B cell (primary cell): ENCODE data around the gene CEP19. TPM values are rescaled to one million over a fixed set of nuclear protein-coding genes. Genes with fewer than 3 reads are reported as not detected.

Experiments
- ATAC-seq: fragments of 200-7000 bp; cut with Tn5 transposase; one replicate; pipeline ENCODE4 v1.10.0; 2021; ENCODE audit warnings: low read depth, mild to moderate bottlenecking, moderate number of reproducible peaks, moderate library complexity
- CTCF ChIA-PET: fragments of 350-600 bp; sonication (Branson Sonifier 250); formaldehyde crosslinking; loops from one replicate; lab custom pipeline; 2021; ENCODE audit warnings: antibody characterized with exemption, inconsistent platforms; lab: Charles Lee
- POLR2A ChIA-PET: fragments of 350-600 bp; sonication (Branson Sonifier 250); formaldehyde crosslinking; loops from one replicate; lab custom pipeline; 2021; ENCODE audit warnings: antibody characterized with exemption; lab: Charles Lee
- DNase-seq: peaks from one replicate; pipeline ENCODE4 v3.0.0; 2013
- H2AFZ ChIP-seq: 2 replicates; pipeline ENCODE4 v1.6.1; 2012; ENCODE audit warnings: mild to moderate bottlenecking, low read depth, low read length; ENCODE audit not compliant: insufficient read depth, poor library complexity, severe bottlenecking
- H3K27ac ChIP-seq, 2 donors: 1 replicate in 1 of 2; 2 replicates in 1 of 2; pipeline ENCODE4 v1.5.1; 2012 to 2013; ENCODE audit warnings: low read length in 2 of 2, mild to moderate bottlenecking in 2 of 2, moderate library complexity in 1 of 2
- H3K27me3 ChIP-seq, 4 experiments: fragments of 200-600 bp in 1 of 4; sonication (generic) in 1 of 4; replicated peaks in 1 of 4; 1 replicate in 2 of 4; 2 replicates in 2 of 4; pipeline versions ENCODE4 v1.6.1 to v1.7.0; 2013 to 2016; ENCODE audit warnings: low read length in 3 of 4, mild to moderate bottlenecking in 2 of 4, mixed read lengths in 1 of 4, moderate library complexity in 1 of 4; ENCODE audit not compliant: insufficient read depth in 4 of 4, control insufficient read depth in 3 of 4; ENCODE audit errors: control extremely low read depth in 1 of 4
- H3K36me3 ChIP-seq, 2 experiments: replicated peaks in 1 of 2; 1 replicate in 1 of 2; 2 replicates in 1 of 2; pipeline versions ENCODE4 v1.6.1 to v1.7.1; 2013; ENCODE audit warnings: low read length in 1 of 2; ENCODE audit not compliant: insufficient read depth in 2 of 2, control insufficient read depth in 1 of 2; ENCODE audit errors: control extremely low read depth in 1 of 2, extremely low read depth in 1 of 2
- H3K4me1 ChIP-seq, 2 donors: fragments of 200-600 bp in 1 of 2; sonication (generic) in 1 of 2; 1 replicate in 1 of 2; 2 replicates in 1 of 2; pipeline versions ENCODE4 v1.5.1 to v1.6.1; 2013 to 2017; ENCODE audit warnings: low read length in 2 of 2; ENCODE audit not compliant: control insufficient read depth in 2 of 2, insufficient read depth in 2 of 2
- H3K4me2 ChIP-seq: replicated peaks from 2 replicates; pipeline ENCODE3; 2012; ENCODE audit warnings: mild to moderate bottlenecking, low read depth, low read length; ENCODE audit not compliant: poor library complexity, severe bottlenecking
- H3K4me3 ChIP-seq, 5 experiments: fragments of 200-600 bp in 1 of 5; sonication (generic) in 1 of 5; 1 replicate in 3 of 5; 2 replicates in 2 of 5; pipeline versions ENCODE4 v1.5.1 to v1.7.0; 2011 to 2016; ENCODE audit warnings: low read length in 4 of 5, mild to moderate bottlenecking in 4 of 5, low read depth in 2 of 5, control low read depth in 1 of 5, moderate library complexity in 1 of 5; ENCODE audit not compliant: insufficient read depth in 1 of 5; ENCODE audit errors: control extremely low read depth in 1 of 5, extremely low read depth in 1 of 5
- H3K79me2 ChIP-seq: fragments of 200-600 bp; sonication (generic); one replicate; pipeline ENCODE4 v1.6.0; 2016; ENCODE audit warnings: low read length; ENCODE audit not compliant: control insufficient read depth, insufficient read depth
- H3K9ac ChIP-seq: fragments of 200-600 bp; sonication (generic); 2 replicates; pipeline ENCODE4 v1.6.1; 2017; ENCODE audit warnings: mild to moderate bottlenecking, low read length, moderate library complexity
- H3K9me3 ChIP-seq, 3 donors: one replicate each; pipeline versions ENCODE4 v1.6.1 to v1.7.1; 2013; ENCODE audit warnings: low read length in 2 of 3; ENCODE audit not compliant: control insufficient read depth in 2 of 3, insufficient read depth in 1 of 3; ENCODE audit errors: control extremely low read depth in 1 of 3
- H4K20me1 ChIP-seq: 2 replicates; pipeline ENCODE4 v1.6.0; 2012; ENCODE audit warnings: mild to moderate bottlenecking, low read length; ENCODE audit not compliant: insufficient read depth, control insufficient read depth, poor library complexity, severe bottlenecking
- H3K27ac Mint-ChIP-seq: one replicate; pipeline ENCODE4 v1.8.0; 2021; ENCODE audit warnings: mixed read lengths
- H3K27me3 Mint-ChIP-seq: one replicate; pipeline ENCODE4 v1.8.0; 2021; ENCODE audit warnings: mixed read lengths
- H3K4me1 Mint-ChIP-seq: one replicate; pipeline ENCODE4 v1.8.0; 2021; ENCODE audit warnings: mixed read lengths
- H3K4me3 Mint-ChIP-seq: one replicate; pipeline ENCODE4 v1.8.0; 2021; ENCODE audit warnings: mixed read lengths
- H3K9me3 Mint-ChIP-seq: one replicate; pipeline ENCODE4 v1.8.0; 2022; ENCODE audit warnings: mixed read lengths; ENCODE audit not compliant: insufficient read depth
- CTCF ChIP-seq: fragments of 200-600 bp; IDR thresholded peaks from one replicate; pipeline ENCODE4 v1.8.0; 2022; ENCODE audit warnings: antibody characterized with exemption, mild to moderate bottlenecking
- EZH2 ChIP-seq: IDR thresholded peaks from 2 replicates; pipeline ENCODE4 v1.6.1; 2012; ENCODE audit warnings: borderline replicate concordance, low read depth, mild to moderate bottlenecking, moderate library complexity, low read length; ENCODE audit not compliant: insufficient read depth, poor library complexity, severe bottlenecking
- WGBS: methylation state at CpG from one replicate; pipeline ENCODE4 v1.1.5; 2013; ENCODE audit warnings: missing lambda C conversion rate; ENCODE audit not compliant: insufficient coverage; 5-methylcytosine and 5-hydroxymethylcytosine counted together
- intact Hi-C: fragments of 100-400 bp; cut with micrococcal nuclease; formaldehyde crosslinking; loops from one replicate; pipeline ENCODE4 v1.10.0; 2022
- polyA plus RNA-seq: library from polyadenylated mRNA; depleted of rRNA; stranded (reverse); fragments of >200 nt; gene quantifications from 2 replicates; pipeline ENCODE4 v1.2.3, GENCODE V29; 2012
- total RNA-seq, 2 donors: library from RNA; stranded (reverse); fragments of 120-200 nt in 1 of 2; gene quantifications; 1 replicate in 1 of 2; 2 replicates in 1 of 2; pipeline versions ENCODE4 v1.2.3 to v1.2.4, GENCODE V29; 2013 to 2022

CEP19 gene
- total and polyA plus RNA-seq, 2 donors (not counting 1 experiment from before 2014, with no cell fraction given) = 0.45 to 4.6 TPM

- ATAC-seq = no peak
- no peak for DNase-seq
- Mint-ChIP-seq H3K27ac (no peak overlapping the region), H3K4me3 (no peak overlapping the region), H3K27me3 (no peaks in the 10 kb centered on the region), H3K9me3 (no peaks in the 10 kb centered on the region), H3K4me1 (peaks cover 27% of the 10 kb centered on the region)
- H3K27me3 ChIP-seq = no peaks in the 10 kb centered on the region
- TF ChIP-seq CTCF (no peak), EZH2 (no peak)
- WGBS = 79% methylated on average over 8 of the region's 8 CpGs
- H3K79me2 ChIP-seq = no peaks in the 10 kb centered on the region
- H3K27ac ChIP-seq = no peak overlapping the region
- H3K9ac ChIP-seq = no peak overlapping the region
- CTCF ChIA-PET = interaction anchor here (0.6 to 9.2 kb wide), 5 partner anchors 34 to 163 kb away, joined by 3 to 259 read pairs (median 6); partner anchors contain the start of gene NRROS
- no peaks in the 10 kb centered on the region for H4K20me1 ChIP-seq
- H3K36me3 ChIP-seq = no peaks in the 10 kb centered on the region
- H3K4me3 ChIP-seq = no peak overlapping the region
- no peak overlapping the region for H3K4me2 ChIP-seq
- POLR2A ChIA-PET = interaction anchor here (0.6 to 0.7 kb wide), 2 partner anchors 163 to 275 kb away, joined by 3 to 7 read pairs; no protein-coding TSS in a partner anchor
- intact Hi-C loops = no loop called here
- H2AFZ ChIP-seq = no peak overlapping the region
- peaks cover 0 to 5% (median 0%) of the 10 kb centered on the region in 3 donors for H3K9me3 ChIP-seq
- H3K4me1 ChIP-seq = peaks cover 11 to 23% of the 10 kb centered on the region in 2 donors
These were observed 20.7 kb downstream of the CEP19 start for GRCh38 chr3:196691386-196691785.

- Histone ChIP-seq H3K4me3 (no peak overlapping the region), H3K9ac (no peak overlapping the region), H3K79me2 (no peaks in the 10 kb centered on the region), H3K9me3 (peaks cover 0 to 4% (median 0%) of the 10 kb centered on the region in 3 donors), H4K20me1 (no peaks in the 10 kb centered on the region), H2AFZ (no peak overlapping the region), H3K4me1 (peaks cover 15 to 25% of the 10 kb centered on the region in 2 donors), H3K4me2 (no peak overlapping the region), H3K27ac (no peak overlapping the region), H3K36me3 (no peaks in the 10 kb centered on the region), H3K27me3 (no peaks in the 10 kb centered on the region)
- no peaks in the 10 kb centered on the region for H3K27me3 Mint-ChIP-seq
- WGBS = 89% methylated on average over 12 of the region's 17 CpGs
- ChIA-PET POLR2A (interaction anchor here (0.6 kb wide), 1 partner anchor 114 kb away, joined by 3 read pairs; no protein-coding TSS in a partner anchor), CTCF (interaction anchor here (0.5 to 9.2 kb wide), 4 partner anchors 48 to 161 kb away, joined by 3 to 259 read pairs (median 6); no protein-coding TSS in a partner anchor)
- ATAC-seq (no peak), DNase-seq (no peak)
- no peak for TF ChIP-seq CTCF
- TF ChIP-seq EZH2 = no peak
- no peak overlapping the region for H3K27ac Mint-ChIP-seq
- H3K4me3 Mint-ChIP-seq = no peak overlapping the region
- no peaks in the 10 kb centered on the region for H3K9me3 Mint-ChIP-seq
- intact Hi-C loops = loop anchor here (10.0 kb wide), 1 partner anchor 435 kb away; no protein-coding TSS in a partner anchor
- H3K4me1 Mint-ChIP-seq = peaks cover 25% of the 10 kb centered on the region
These were observed 21.9 kb downstream of the CEP19 start for GRCh38 chr3:196689941-196690660.
